CD14-positive monocyte (primary cell): ENCODE data around the gene B3GAT2. TPM values are rescaled to one million over a fixed set of nuclear protein-coding genes. Genes with fewer than 3 reads are reported as not detected.

ENCODE experiments used
- DNase-seq, 3 donors: peaks; one replicate each; pipeline ENCODE4 v3.0.0-alpha.2; 2011 to 2022
- H2AFZ ChIP-seq: 2 replicates; pipeline ENCODE4 v1.6.0; 2012; ENCODE audit warnings: mild to moderate bottlenecking, low read depth, low read length, inconsistent platforms; ENCODE audit not compliant: insufficient read depth, poor library complexity, severe bottlenecking
- H3K27ac ChIP-seq, 2 donors: 1 replicate in 1 of 2; 2 replicates in 1 of 2; pipeline ENCODE4 v1.5.1; 2012 to 2013; ENCODE audit warnings: low read length in 2 of 2, control low read depth in 1 of 2, inconsistent platforms in 1 of 2, low read depth in 1 of 2, mild to moderate bottlenecking in 1 of 2
- H3K27me3 ChIP-seq, 2 donors: one replicate each; pipeline versions ENCODE4 v1.6.0 to v1.6.1; 2011 to 2013; ENCODE audit warnings: low read length in 2 of 2; ENCODE audit not compliant: control insufficient read depth in 2 of 2, insufficient read depth in 2 of 2
- H3K36me3 ChIP-seq, 2 donors: replicated peaks in 1 of 2; 1 replicate in 1 of 2; 2 replicates in 1 of 2; pipeline versions ENCODE4 v1.5.1 to v1.6.1; 2012 to 2013; ENCODE audit warnings: low read length in 2 of 2, control low read depth in 1 of 2, inconsistent platforms in 1 of 2, mild to moderate bottlenecking in 1 of 2; ENCODE audit not compliant: insufficient read depth in 2 of 2, control insufficient read depth in 1 of 2
- H3K4me1 ChIP-seq, 2 donors: 1 replicate in 1 of 2; 2 replicates in 1 of 2; pipeline versions ENCODE4 v1.5.1 to v1.6.1; 2012 to 2013; ENCODE audit warnings: low read length in 2 of 2, control low read depth in 1 of 2, inconsistent platforms in 1 of 2, mild to moderate bottlenecking in 1 of 2, moderate library complexity in 1 of 2; ENCODE audit not compliant: insufficient read depth in 2 of 2, control insufficient read depth in 1 of 2
- H3K4me2 ChIP-seq: replicated peaks from 2 replicates; pipeline ENCODE3; 2012; ENCODE audit warnings: low read length, moderate library complexity, mild to moderate bottlenecking; ENCODE audit not compliant: poor library complexity, severe bottlenecking; ENCODE audit errors: extremely low read depth
- H3K4me3 ChIP-seq, 3 experiments: fragments of 200-600 bp in 1 of 3; sonication (generic) in 1 of 3; replicated peaks in 1 of 3; 1 replicate in 2 of 3; 2 replicates in 1 of 3; pipeline ENCODE4 v1.5.1; 2011 to 2013; ENCODE audit warnings: low read length in 3 of 3, mild to moderate bottlenecking in 3 of 3, control low read depth in 2 of 3, low read depth in 2 of 3, inconsistent platforms in 1 of 3, moderate library complexity in 1 of 3
- H3K79me2 ChIP-seq: 2 replicates; pipeline ENCODE4 v1.6.0; 2012; ENCODE audit warnings: mild to moderate bottlenecking, control low read depth, inconsistent platforms, low read length, moderate library complexity; ENCODE audit not compliant: insufficient read depth
- H3K9ac ChIP-seq: 2 replicates; pipeline ENCODE4 v1.6.0; 2017; ENCODE audit warnings: low read length, mild to moderate bottlenecking; ENCODE audit not compliant: insufficient read depth, poor library complexity, severe bottlenecking
- H3K9me3 ChIP-seq, 2 donors: replicated peaks in 1 of 2; 1 replicate in 1 of 2; 2 replicates in 1 of 2; pipeline versions ENCODE4 v1.5.1 to v1.6.1; 2012 to 2013; ENCODE audit warnings: low read length in 2 of 2, control low read depth in 1 of 2; ENCODE audit not compliant: control insufficient read depth in 1 of 2, insufficient read depth in 1 of 2
- H4K20me1 ChIP-seq: 2 replicates; pipeline ENCODE4 v1.6.0; 2012; ENCODE audit warnings: mild to moderate bottlenecking, low read length, control low read depth, moderate library complexity; ENCODE audit not compliant: insufficient read depth
- H3K27ac Mint-ChIP-seq, 7 donors: one replicate each; pipeline ENCODE4 v1.8.0; 2020; ENCODE audit warnings: mild to moderate bottlenecking in 7 of 7, mixed read lengths in 7 of 7, moderate library complexity in 6 of 7, inconsistent platforms in 2 of 7
- H3K27me3 Mint-ChIP-seq, 3 donors: one replicate each; pipeline ENCODE4 v1.8.0; 2021 to 2022; ENCODE audit warnings: low read depth in 3 of 3, mild to moderate bottlenecking in 3 of 3, mixed read lengths in 3 of 3, moderate library complexity in 3 of 3, inconsistent platforms in 1 of 3
- H3K36me3 Mint-ChIP-seq, 2 donors: one replicate each; pipeline ENCODE4 v1.8.0; 2020; ENCODE audit warnings: mixed read lengths in 2 of 2, inconsistent platforms in 1 of 2, mild to moderate bottlenecking in 1 of 2
- H3K4me1 Mint-ChIP-seq: one replicate; pipeline ENCODE4 v1.8.0; 2020; ENCODE audit warnings: mild to moderate bottlenecking, mixed read lengths
- H3K4me3 Mint-ChIP-seq, 2 donors: one replicate each; pipeline ENCODE4 v1.8.0; 2020; ENCODE audit warnings: mild to moderate bottlenecking in 2 of 2, mixed read lengths in 2 of 2, moderate library complexity in 1 of 2
- H3K9me3 Mint-ChIP-seq, 7 donors: one replicate each; pipeline ENCODE4 v1.8.0; 2020 to 2022; ENCODE audit warnings: mixed read lengths in 7 of 7, mild to moderate bottlenecking in 6 of 7, moderate library complexity in 6 of 7, inconsistent platforms in 2 of 7
- CTCF ChIP-seq: fragments of 200-600 bp; IDR thresholded peaks from one replicate; pipeline ENCODE4 v1.8.0; 2022; ENCODE audit warnings: antibody characterized with exemption, mild to moderate bottlenecking
- WGBS: methylation state at CpG from one replicate; pipeline ENCODE4 v1.1.5; 2013; ENCODE audit warnings: missing lambda C conversion rate; ENCODE audit not compliant: insufficient coverage; 5-methylcytosine and 5-hydroxymethylcytosine counted together
- intact Hi-C, 2 donors: fragments of 100-400 bp; cut with micrococcal nuclease; formaldehyde crosslinking; loops; one replicate each; pipeline versions ENCODE4 v1.15.0 to v1.15.1; 2023
- polyA plus RNA-seq, 3 donors: library from polyadenylated mRNA; depleted of rRNA in 1 of 3; unstranded in 2 of 3; stranded (reverse) in 1 of 3; fragments of 300-500 nt in 2 of 3; fragments of >200 nt in 1 of 3; fragmentation: Illumina TruSeq in 2 of 3; gene quantifications; 1 replicate in 2 of 3; 2 replicates in 1 of 3; pipeline ENCODE4 v1.2.3, GENCODE V29; 2012 to 2021

The B3GAT2 gene
- polyA plus RNA-seq, 3 donors, result 0.03 to 0.05 TPM; not detected in 1

GRCh38 chr6:70980727-70981126 lies 23.9 kb upstream of the B3GAT2 start:
- WGBS, result no CpG with 5 or more reads among the region's 4 CpGs
- Histone ChIP-seq H3K36me3 (no peaks in the 10 kb centered on the region), H3K4me1 (no peaks in the 10 kb centered on the region), H3K9ac (no peak overlapping the region), H3K27me3 (no peaks in the 10 kb centered on the region), H4K20me1 (no peaks in the 10 kb centered on the region), H3K4me2 (no peak overlapping the region), H3K4me3 (no peak overlapping the region), H3K9me3 (peaks cover 4 to 13% of the 10 kb centered on the region in 2 donors), H3K27ac (no peak overlapping the region), H2AFZ (no peak overlapping the region), H3K79me2 (no peaks in the 10 kb centered on the region)
- Mint-ChIP-seq H3K4me1 (peaks cover 6% of the 10 kb centered on the region), H3K36me3 (no peaks in the 10 kb centered on the region), H3K27me3 (peaks cover 0 to 7% (median 3%) of the 10 kb centered on the region in 3 donors), H3K9me3 (peaks cover 9 to 26% (median 16%) of the 10 kb centered on the region in 7 donors), H3K4me3 (no peak overlapping the region), H3K27ac (no peak overlapping the region)
- TF ChIP-seq CTCF, result no peak
- intact Hi-C loops, result no loop called here
- no peak for DNase-seq

GRCh38 chr6:70973604-70974003 lies 16.7 kb upstream of the B3GAT2 start:
- no peaks in the 10 kb centered on the region for H3K4me1 ChIP-seq
- H2AFZ ChIP-seq, result no peak overlapping the region
- H4K20me1 ChIP-seq, result no peaks in the 10 kb centered on the region
- no peak for TF ChIP-seq CTCF
- Mint-ChIP-seq H3K27me3 (peaks cover 0 to 8% (median 2%) of the 10 kb centered on the region in 3 donors), H3K4me3 (no peak overlapping the region), H3K36me3 (no peaks in the 10 kb centered on the region), H3K4me1 (no peaks in the 10 kb centered on the region), H3K9me3 (peaks cover 3 to 16% (median 10%) of the 10 kb centered on the region in 7 donors), H3K27ac (no peak overlapping the region)
- DNase-seq, result no peak
- H3K9me3 ChIP-seq, result peaks cover 0 to 5% of the 10 kb centered on the region in 2 donors
- H3K27ac ChIP-seq, result no peak overlapping the region
- no peak overlapping the region for H3K9ac ChIP-seq
- H3K27me3 ChIP-seq, result no peaks in the 10 kb centered on the region
- WGBS, result no CpG with 5 or more reads among the region's 3 CpGs
- no peak overlapping the region for H3K4me2 ChIP-seq
- intact Hi-C loops, result no loop called here
- H3K4me3 ChIP-seq, result no peak overlapping the region
- H3K79me2 ChIP-seq, result no peaks in the 10 kb centered on the region
- no peaks in the 10 kb centered on the region for H3K36me3 ChIP-seq
